Activated CD4-positive, alpha-beta T cell treated with anti-CD3 and anti-CD28 coated beads for 1 hour (primary cell): Measurements from ENCODE around the gene CHRDL1.
"Not testable (repeated sequence)": the region's sequence is repeated elsewhere in the genome, so short reads cannot be mapped to it uniquely, and the experiment has no call there.

Source experiments
- DNase-seq: peaks from one replicate; pipeline ENCODE4 v3.0.0-alpha.2; 2020

The CHRDL1 gene

DNA sequence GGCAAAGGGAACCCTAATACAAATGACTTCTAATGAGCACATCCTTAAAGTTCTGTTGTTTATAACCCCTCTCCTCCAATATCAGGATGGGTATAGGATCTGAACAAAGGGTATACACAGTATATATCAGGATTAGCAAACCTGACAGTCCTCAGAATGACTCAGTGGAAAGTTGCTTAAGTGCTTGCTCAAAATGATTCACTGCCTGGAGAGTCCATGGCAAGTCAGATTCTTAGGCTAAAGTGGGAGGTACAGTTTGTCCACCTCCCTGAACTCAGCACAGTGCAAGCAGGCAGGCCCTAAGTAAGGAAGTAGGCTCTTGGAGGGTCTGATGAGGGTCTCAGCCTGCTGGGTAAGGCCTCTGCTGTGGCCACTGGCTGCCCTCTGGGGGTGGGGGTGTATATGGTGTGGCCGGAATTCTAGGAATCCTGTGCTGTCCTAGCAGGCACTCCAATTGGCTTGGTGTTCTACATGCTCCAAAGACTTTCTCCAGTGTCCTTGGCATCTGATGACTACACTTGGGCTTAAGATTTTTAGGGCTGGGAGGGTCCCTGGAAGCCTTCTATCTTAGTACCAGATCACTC lies 54.3 kb downstream of the CHRDL1 start:
- DNase-seq: no peak

DNA sequence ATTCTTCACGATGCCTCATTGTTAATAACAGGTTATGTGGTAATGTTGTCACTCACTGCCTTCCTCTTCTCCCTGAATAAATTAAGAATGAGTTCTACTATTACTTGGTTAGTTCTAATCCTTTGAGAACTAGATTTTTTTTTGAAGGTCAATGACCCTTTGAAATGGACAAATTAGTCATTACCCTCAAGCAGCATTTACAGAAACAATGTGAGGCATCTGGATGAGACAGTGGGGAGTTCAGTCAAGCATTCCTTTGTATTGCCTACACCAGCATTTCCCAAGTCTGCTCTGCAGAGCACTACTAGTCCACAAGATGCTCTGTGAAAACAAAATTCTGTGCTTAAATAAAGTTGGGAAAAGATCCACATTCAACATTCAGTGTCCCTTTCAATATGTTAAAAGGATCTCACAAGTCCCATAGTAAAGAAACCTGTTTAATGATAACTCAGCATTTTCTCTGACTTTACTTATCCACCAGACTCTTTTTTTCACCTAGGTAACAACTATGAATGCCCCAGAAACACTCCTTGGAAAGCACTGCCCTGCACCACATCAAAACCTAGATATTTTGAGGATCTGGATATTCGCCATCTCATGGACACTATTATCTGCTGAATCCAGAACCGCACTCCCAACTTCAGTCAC lies 60.6 kb downstream of the CHRDL1 start:
- no peak for DNase-seq

DNA sequence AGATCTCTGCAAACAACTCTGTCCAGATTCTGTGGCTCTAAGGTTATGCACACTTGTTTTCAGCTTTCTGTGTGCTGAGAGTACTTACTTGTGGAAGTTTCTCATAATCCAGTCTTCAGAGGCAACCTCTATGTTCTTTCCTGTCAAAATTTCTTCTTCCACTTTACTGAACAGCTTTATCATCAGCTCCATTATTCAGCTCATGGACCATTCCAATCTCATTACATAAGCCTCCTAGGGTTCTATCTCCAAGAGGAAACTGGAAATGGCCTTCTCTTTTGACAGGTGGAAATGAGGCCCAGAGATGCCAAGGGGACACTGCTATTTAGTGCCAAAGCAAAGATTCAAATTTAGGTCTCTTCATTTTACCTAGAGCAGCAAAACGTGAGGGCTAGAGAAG lies 61.3 kb downstream of the CHRDL1 start:
- DNase-seq: no peak

DNA sequence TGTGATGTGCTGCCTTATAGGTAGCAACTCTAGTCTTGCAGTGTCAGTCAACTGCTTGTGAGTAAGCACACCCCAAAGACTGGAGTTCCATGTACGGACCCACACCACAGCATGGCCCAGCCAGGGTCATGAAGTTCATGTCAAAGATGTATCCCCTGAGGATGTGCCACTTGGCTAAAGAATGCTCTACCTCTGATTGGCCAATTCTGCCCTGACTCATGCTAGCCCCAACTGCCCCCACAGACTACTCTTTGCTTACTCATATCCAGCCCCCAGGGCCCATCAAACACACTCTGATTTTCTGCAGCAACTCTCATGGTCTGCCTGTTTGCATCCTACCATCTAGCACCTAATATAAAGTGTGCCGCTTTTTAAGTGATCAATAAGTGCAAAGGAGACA lies 62.5 kb downstream of the CHRDL1 start:
- DNase-seq: no peak

DNA sequence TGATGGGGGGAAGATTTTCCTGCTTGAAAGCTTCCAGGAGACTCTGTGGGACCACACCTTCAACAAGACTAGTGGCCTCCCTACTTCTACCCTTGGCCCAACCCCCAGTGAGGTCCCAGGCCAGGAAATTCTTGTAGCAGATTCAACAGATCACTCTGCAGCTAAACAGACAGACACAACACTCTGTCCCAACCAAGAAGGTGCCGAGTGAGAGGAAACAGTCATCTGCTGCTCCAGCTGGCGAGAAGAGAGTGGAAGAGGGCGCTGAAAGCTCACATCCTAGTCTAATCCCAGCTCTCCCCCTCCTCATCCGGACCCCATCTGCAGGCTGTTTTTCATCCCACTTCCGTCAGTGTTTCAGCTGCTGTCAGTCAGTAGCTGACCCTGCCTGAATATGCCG lies 63.4 kb downstream of the CHRDL1 start:
- DNase-seq: no peak

DNA sequence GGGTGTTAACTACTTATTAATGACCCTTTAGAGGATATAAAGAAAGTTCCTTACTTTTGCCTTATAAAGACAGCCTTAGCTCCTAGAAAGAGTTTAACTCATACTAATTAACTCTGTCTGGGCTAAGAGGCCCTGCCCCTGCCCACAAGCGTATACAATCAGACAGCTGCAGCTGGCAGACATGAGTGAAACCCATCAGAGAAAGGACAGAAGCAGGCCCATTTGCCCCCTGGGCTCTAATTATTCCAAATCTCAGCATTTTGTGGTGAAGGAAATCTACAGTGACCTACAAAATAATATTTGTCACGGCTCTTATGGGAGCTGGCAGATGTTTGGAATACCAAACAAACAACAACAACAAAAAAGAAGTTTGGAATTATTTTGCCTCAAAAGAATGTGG lies 71.8 kb downstream of the CHRDL1 start:
- no peak for DNase-seq

DNA sequence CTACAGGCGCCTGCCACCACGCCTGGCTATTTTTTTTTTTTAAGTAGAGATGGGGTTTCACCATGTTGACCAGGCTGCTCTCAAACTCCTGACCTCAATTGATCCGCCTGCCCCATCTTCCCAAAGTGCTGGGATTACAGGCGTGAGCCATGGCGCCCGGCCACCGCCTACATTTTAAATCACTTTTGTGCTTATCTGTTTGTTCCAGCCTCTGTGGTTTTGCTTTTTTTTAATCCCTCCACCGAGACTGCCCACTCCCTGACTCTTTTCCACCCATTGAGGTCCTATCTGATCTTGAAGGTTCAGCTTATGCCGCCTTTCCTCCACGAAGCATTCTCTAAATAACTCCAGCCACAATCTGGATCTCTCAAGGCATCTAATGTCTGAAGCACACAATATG lies 73.5 kb downstream of the CHRDL1 start:
- no peak for DNase-seq

DNA sequence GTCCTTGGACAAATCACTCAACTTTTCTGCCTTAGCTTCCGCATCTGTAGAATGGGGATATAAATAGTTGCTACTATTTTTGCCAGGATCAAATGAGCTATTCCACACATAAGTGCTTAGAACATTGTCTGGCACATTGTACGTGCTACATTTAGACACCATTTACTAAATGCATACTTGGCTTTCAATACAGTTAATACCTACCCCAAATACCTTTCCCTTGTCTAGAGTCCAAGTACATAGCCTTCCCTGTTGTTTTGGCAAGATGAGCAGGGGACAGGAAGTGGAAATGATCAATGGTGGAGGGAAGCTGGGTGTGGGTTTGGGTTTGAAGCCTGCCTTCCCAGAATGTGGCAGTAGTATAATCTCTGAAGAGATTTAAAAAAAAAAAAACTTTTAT lies 82.0 kb downstream of the CHRDL1 start:
- no peak for DNase-seq

DNA sequence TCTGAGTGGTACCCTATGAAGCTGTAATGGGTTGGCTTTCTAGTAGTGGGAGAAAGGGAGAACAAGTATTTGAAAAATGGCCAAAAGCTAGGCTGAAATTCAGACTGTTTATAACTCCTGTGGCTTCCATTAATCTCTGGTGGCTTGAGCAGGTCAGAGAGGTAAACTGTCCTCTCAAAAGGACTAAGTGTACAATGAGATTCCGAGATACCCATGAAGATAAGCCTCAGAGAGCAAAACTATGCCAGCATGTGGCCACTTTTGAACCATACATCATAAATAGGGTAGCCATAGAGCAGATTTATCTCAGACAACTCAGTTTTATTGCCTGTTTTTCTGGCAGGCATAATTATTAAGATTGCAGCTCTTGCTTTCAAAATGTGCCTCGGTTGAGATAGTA lies 89.2 kb downstream of the CHRDL1 start:
- DNase-seq: no peak

DNA sequence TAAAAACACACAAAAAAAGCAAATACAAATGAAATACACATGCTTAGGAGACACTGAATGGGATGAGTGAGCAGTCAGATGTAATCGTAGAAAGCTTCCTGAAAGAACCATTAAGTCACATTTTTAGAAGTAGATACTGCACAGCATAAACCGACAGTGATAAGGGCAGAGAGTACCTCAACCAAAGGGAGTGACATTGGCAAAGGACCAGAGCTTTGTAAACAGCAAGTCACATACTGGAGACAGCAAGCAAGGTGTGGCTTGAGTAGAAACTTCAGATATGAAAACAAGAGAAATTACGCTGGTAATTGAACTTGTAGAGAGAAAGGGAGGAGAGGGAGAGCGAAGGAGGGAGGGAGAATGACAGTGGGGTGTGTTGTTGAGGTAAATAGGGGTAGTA lies 92.0 kb downstream of the CHRDL1 start:
- no peak for DNase-seq

DNA sequence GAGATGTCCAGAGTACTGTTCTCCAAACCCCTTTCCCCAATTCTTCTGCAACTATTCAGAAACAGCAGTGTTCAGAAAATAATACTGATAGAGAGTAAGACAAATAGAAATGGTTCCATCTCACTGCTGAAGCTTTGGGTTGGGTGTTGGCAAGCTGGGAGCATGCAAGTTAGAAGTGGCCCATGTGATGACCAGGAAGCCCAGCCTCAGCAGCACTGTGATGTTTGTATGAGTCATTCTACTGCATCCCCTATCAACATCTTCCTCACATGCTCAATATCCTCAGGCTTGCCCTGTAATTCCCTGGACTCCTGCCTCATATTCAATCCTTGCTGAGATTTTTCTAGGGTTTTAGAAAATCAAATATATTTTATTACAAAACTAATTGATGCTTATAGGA lies 96.5 kb downstream of the CHRDL1 start:
- no peak for DNase-seq

DNA sequence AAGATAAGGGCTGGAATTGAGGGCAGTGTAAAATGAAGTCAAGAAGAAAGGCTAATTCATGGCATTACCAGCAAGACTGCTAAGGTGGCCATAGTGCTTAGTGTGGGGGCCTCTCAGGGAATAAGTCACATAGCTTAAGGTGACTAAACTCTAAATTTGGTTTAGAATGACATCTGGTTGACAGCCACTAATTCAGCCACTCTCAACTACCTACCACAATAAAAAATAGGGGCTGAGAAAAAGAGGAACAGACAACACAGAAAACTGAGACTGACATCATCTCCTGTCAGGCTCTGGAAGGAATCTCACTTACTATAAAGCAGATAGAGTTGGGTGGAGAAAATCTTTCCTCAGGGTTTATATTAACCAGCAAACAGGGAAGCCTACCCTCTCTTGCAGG lies 96.9 kb downstream of the CHRDL1 start:
- no peak for DNase-seq

DNA sequence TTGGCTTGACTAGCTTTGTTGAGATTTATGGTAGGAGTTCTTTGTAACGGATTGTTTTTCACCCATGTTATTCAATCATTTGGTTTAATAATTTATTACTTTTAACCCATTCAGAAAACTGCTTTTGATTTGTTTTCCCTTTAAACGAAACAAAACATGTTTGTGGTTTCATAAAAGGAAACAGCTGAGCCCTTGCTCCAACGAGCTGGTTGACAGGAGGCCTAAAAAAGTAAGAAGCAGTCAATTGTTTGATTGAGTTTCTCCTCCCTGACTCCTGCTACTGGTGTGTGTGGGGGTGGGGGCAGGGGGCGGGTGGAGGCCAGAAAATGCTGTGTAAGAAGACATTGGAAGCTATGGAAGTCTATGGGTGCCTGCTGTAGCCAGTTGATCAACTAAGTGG lies 102.8 kb downstream of the CHRDL1 start:
- no peak for DNase-seq

DNA sequence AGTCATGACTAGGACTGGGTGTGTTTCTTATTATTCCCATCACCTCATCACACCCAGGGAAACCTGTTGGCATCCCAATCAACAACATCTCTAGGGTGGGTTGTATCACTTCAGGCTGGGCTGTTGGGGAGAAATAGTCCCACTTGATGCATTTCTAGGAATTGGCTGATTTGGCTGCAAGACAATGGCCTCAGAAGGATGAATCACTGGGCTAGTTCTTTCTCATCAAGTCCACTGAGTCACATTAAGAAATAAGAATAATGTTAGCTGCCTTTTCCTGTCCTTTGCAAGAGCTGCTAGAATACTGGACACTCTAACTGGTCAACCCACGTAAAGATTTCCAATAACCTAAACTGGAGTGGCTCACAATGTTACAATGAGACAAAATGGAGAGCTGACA lies 104.2 kb downstream of the CHRDL1 start:
- DNase-seq: no peak

DNA sequence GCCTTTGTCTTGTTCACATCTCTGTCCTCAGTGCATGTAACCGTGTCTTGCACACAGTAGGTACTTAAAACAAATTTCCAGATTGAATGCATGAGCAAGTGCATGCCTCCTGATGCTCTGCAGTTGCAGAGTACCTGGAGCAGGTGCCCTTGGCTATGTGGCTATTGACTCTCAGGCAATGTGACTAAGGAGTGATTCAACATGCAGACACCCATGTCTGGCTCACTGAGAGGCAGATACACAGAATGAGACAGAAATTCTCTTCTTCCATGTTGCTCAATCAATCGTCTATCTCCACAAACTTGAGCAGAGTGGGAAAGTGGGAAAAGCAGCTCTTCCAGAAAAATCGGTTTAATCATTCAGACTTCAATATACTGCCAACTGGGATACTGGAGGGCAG lies 111.0 kb downstream of the CHRDL1 start:
- no peak for DNase-seq

DNA sequence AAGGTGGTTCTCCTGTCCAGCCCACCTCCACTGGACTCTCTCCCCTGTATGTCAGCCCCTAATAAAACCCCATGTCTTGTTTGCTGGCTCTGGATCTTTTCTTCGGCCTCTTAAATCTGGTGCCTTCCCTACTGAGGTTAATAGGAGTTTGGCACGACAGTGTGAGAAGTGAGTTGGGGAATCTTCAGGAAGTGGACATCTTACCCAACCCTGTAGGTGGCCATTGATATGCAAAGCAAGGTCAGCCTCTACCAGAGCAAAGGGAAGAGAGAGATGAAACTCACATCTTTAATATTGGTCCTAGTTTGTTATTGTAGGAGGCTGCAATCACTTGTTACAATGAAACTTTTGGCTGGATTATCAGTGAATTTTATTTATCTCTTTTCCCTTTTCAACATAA lies 111.7 kb downstream of the CHRDL1 start:
- no peak for DNase-seq

DNA sequence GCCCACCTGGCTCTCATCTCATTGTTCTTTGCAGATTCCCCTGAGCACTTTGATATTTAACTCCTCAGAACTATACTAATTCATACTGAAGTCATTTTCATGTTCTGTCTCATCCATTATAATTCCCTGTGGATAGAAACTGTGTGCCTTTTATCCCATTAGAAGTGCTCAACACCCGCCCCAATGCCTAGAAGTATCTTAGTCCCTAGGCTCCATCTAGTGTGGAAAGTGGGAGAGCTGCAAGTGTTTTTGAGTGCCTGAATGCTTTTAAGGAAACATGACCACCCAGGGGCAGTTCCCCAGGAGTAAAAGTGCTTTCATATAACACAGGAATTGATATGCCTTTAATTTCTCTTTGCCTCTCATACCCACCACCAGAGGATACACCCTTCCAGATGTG lies 117.0 kb downstream of the CHRDL1 start:
- DNase-seq: no peak

DNA sequence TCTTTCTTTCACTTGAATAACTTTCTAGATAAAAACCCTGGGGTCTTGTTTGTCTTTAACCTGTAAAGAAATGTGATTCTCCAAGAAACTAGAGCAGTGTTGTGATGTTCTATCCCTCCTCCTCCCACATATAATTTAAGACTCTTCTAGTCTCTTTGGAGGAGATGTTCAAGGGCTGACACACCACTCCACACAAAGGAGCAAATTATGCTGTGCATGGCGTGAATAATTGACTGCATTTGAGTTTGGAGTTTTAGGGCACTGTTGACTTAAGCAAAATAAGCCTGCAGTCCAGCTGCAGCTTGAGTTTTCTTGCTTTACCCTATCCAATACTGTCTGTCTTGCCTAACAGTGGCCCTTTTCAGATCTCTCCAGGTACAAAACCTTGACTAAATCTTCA lies 119.7 kb downstream of the CHRDL1 start:
- DNase-seq: no peak

DNA sequence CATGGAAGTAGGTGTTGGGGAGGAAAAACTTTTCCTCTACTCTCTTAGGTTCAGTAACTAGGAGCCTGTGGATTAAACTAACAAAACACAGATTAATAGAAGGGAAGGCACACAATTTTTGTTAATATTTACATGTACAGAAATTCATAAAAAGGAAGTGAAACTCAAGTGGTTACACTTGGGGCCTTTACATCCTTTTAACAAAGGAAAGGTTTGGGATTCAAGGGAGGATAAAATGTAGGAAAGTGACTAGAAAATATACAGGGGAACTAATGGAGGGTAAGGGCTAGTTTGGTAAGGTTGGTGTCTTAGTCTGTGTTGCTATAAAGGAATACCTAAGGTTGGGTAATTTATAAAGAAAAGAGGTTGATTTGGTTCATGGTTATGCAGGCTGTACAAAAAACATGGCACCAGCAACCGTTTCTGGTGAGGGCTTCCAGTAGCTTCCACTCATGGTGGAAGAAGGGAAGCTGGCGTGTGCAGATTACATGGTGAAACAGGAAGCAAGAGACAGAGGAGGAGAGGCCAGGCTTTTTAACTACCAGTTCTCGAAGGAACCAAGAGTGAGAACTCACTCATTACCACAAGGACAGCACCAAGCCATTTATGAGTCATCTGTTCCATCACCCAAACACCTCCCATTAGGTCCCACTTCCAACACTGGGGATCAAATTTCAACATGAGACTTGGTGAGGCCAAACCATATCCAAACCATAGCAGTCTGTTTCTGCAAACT lies 124.4 kb downstream of the CHRDL1 start:
- no peak for DNase-seq

DNA sequence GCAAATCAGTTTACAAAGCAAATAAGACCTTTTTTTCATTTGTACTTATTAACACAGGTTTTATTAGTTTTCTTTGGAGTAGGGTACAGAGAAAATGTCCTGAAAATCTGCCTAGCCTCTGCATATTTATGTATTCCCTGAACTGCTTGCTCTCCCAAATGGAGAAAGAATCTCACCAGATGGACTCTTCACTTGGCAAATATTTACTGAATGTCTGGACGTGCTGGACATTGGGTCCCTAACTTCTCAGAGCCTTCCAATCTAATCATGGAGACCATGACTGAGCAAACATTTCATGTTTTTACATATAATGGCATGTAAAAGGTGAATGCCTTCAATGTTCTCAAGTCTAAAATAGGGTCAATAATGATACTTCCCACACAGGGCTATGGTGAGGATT lies 126.0 kb downstream of the CHRDL1 start:
- no peak for DNase-seq

DNA sequence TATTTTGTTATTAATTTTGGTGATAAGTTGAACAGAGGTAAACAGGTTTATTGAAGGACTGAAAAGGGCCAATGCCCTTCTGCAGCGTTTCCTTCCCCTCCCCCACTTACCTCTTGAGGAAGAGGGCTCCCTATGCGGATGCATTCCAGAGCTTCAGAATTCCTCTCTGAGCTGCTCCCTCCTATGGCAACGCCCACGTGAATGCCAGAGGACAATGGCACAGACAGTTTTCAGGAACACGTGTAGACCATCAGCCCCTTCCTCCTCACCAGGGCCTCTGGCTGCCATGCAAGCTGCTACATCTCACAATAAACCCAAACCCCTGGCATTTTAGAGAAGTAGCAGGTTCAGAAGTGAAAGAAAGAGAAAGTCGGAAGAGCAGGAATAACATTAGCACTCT lies 127.9 kb downstream of the CHRDL1 start:
- DNase-seq: no peak

DNA sequence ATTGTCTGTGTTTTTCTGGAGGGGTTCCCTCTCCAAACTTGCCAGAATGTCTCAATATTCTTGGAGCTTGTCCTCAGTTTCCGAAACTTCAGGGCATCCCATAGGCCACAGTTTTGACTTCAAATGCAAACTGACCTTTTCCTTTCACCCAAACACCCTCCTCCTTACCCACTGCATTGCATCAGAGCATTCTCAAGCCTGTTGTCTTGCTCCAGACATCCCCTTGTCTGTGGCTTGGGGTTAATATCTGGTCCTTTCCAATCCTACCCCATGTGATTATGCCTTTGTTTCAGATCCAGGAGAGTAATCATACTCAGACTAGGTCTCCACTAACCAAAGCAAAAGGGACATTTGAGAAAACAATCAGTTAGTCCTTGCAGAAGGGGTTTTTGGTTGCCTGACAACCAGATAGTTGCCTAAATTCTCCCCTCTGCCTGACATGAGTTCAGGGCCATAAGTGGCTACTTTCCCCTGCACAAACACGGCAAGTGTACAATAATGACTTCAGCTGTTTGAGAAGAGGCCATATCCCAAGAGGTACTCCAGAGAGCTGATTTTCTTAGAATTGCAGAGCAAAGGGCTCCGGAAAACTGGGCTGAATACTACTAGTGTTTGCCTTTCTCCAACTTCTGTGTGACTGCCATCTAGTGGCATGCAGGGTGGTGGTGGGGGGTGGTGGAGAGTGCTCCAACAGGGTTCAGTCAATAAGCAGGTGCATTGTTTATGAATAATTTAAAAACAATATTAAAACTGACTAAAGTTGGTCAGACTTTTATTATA lies 130.2 kb downstream of the CHRDL1 start:
- no peak for DNase-seq

DNA sequence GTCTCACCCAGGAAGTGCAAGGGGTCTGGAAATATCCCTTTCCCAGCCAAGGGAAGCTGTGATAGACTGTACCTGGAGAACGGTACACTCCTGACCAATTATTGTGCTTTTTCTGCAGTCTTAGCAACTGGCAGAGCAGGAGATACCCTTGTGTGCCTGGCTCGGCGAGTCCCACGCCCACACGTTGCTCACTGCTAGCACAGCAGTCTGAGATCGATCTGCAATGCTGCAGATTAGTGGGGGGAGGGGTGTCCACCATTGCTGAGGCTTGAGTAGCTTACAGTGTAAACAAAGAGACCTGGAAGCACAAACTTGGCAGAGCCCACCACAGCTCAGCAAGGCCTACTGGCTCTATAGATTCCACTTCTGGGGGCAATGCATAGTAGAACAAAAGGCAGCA lies 138.5 kb downstream of the CHRDL1 start:
- no peak for DNase-seq

DNA sequence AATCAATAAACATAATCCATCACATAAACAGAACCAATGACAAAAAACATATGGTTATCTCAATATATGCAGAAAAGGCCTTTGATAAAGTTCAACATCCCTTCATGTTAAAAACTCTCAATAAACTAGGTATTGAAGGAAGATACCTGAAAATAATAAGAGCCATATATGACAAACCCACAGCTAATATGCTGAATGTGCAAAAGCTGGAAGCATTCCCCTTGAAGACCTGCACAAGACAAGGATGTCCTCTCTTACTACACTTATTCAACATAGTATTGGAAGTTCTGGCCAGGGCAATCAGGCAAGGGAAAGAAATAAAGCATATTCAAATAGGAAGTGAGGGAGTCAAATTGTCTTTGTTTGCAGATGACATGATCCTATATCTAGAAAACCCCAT lies 141.3 kb downstream of the CHRDL1 start:
- DNase-seq: not testable (repeated sequence)
